HG02678 (cell line): ENCODE data around the gene CDH10.

Experiments
- ATAC-seq: cut with Tn5 transposase; IDR thresholded peaks from one replicate; pipeline ENCODE4 v1.9.1; 2021; ENCODE audit warnings: mild to moderate bottlenecking, moderate library complexity; ENCODE audit not compliant: unreplicated experiment

Gene CDH10

GRCh38 chr5:24491490-24491889 lies 153.3 kb downstream of the CDH10 start:
- ATAC-seq: no peak

DNA sequence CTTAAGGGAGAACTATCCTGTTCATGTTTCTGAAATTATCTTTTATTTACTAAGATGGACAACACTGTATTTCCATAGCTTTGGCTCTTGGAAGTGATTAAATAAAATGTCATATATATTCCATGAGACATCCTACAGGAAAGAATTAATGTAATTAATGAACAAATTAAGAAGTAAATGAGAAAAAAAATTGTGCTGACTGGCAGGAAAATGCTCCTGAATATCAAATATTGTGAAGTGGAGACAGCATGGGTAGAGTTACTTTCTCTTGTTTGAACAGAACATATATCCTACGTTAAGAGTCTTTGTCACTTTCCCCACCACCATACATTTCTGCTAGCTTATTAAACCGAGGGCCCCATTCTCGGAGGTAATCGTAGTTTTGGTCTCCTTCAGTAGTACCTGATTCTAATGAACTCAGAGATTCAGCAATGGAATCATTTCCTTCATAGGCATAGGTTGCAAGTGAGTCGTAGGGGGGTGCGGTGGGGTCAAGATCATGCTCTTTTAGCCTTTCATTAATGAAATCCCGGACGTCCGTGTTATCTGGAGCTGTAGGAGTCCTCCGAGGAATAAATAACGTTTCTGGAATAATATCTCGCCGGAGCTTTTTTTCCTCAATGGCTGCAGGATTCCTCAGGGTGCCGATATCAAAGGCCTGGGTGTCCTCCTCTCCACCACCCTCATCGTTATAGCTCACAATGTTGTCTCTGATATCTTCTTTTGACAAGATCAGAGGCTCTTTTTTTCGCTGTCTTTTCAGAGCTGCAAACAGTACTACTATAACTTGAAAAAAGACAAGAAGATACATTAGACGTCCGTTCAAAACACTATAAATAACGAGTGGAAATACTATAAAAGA lies 157.2 kb downstream of the CDH10 start:
- no peak for ATAC-seq

DNA sequence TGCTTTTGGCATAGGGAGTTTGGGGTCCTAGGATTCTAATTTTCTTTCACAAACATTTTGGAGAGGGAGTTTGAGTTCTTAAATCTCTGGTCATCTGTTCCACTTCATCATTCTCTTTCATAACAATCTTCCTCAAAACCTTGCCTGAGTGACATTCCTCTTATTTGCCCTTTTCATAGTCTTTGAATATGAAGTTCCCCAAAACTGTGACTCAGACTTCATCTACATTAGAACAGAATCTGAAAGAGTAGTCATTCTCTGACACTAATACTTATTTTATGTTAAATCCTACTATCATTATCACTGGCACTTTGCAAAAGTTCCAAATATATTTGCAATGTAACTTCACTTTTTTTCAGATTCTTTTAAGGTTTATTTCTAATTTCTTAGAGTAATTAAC lies 163.8 kb downstream of the CDH10 start:
- no peak for ATAC-seq

DNA sequence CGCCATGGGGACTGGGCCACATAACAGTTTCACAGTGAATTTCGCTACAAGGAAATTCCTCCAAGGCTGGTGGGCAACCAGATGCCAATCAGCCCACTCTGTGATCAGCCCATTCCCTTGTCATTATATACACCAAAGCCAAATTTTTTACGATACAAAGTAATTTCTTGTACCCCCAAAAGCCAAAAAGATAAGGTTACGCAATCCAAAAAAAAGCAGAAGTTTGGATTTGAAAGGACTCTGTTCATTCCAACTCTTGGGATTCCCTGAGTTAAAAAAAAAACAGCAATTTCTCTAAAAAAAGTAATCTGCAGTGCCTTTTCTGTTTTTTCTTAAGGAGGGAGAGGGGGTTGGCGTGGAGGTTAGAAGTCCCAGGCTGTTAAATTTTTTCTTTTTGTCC lies 166.8 kb downstream of the CDH10 start:
- ATAC-seq: no peak

GRCh38 chr5:24475101-24475500 lies 169.7 kb downstream of the CDH10 start:
- ATAC-seq: no peak

DNA sequence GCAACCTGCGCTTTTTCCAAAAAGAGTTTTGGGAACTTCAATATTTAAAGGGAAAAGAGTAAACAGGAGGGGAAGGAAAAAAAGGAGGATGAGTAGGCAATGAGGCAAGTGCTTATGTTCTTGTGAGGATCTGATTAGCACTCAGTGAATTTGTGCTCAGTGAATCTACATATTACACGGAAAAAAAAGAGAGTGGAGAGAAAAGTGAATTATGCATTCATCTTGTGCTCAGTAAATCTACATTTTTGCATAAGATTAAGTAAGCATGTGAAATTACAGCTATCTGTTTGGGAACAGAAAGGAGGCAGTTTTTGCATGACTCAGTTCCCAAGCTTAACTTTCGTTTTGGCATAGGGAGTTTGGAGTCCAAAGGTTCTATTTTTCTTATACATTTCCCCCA lies 170.1 kb downstream of the CDH10 start:
- no peak for ATAC-seq

- no peak for ATAC-seq
Observed at GRCh38 chr5:24472518-24472917, 172.3 kb downstream of the CDH10 start.

DNA sequence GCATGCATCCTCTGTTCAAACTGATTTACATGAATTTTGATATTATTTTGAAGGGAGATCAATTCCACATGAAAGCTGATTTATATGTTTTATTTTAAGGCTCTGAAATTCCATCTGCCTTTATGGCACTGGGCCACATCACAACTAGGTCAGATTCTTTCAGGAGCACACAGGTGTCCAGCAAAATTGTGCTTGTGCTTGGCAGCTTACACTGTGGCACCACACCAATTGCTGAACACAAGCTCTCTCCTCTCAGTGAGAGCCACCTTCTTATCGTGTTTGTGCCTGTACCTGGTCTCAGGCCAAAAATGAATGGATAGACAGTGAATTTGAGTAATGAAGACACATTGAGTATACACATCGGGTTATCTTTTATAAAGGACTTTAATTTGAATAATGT lies 200.4 kb downstream of the CDH10 start:
- ATAC-seq: no peak

- ATAC-seq: no peak
Observed at GRCh38 chr5:24439465-24439864, 205.3 kb downstream of the CDH10 start.
